GM10248 (cell line): ENCODE measurements around the gene ARL15.

Experiments used
- CTCF ChIA-PET: fragments of 300-600 bp; sonication (Branson Sonifier 250); formaldehyde crosslinking; extraction: SDS; loops from one replicate; lab custom pipeline; 2021; ENCODE audit warnings: antibody characterized with exemption; lab: Yijun Ruan, JAX
- POLR2A ChIA-PET: fragments of 350-650 bp; sonication (Branson Sonifier 250); formaldehyde crosslinking; extraction: SDS; loops from one replicate; lab custom pipeline; 2020; ENCODE audit warnings: antibody characterized with exemption; lab: Yijun Ruan, JAX
- DNase-seq: peaks from one replicate; pipeline ENCODE4 v3.0.0; 2012; ENCODE audit errors: extremely low spot score
- TF ChIP-seq, protein P1 (sequence below): IDR thresholded peaks from 2 replicates; pipeline ENCODE4 v1.5.1; 2012; ENCODE audit warnings: mild to moderate bottlenecking, low read depth; ENCODE audit errors: extremely low read depth, missing control alignments, control extremely low read depth

Gene ARL15

DNA sequence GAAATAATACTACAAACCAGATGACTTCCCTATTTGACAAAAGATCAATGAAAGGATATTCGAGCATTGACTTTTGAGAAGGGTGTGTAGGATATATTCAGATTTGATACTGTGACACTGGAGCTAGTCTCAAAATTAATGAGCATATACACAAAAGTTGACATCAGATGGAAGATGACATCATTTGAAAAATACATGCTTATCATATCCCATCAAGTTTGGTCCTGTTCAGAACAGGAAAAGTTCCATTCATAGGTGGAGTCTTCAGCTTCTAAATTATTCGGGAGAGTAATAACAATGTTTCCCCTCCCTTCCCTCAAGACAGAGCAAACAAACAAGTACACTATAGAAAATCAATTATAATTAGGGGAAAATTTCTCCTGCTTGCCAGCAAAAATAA lies 401.6 kb downstream of the ARL15 start:
- no peak for DNase-seq
- TF ChIP-seq, protein P1, sequence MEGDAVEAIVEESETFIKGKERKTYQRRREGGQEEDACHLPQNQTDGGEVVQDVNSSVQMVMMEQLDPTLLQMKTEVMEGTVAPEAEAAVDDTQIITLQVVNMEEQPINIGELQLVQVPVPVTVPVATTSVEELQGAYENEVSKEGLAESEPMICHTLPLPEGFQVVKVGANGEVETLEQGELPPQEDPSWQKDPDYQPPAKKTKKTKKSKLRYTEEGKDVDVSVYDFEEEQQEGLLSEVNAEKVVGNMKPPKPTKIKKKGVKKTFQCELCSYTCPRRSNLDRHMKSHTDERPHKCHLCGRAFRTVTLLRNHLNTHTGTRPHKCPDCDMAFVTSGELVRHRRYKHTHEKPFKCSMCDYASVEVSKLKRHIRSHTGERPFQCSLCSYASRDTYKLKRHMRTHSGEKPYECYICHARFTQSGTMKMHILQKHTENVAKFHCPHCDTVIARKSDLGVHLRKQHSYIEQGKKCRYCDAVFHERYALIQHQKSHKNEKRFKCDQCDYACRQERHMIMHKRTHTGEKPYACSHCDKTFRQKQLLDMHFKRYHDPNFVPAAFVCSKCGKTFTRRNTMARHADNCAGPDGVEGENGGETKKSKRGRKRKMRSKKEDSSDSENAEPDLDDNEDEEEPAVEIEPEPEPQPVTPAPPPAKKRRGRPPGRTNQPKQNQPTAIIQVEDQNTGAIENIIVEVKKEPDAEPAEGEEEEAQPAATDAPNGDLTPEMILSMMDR: no peak
- ChIA-PET CTCF (no interaction called here), POLR2A (no interaction called here)

- ChIA-PET POLR2A (no interaction called here), CTCF (no interaction called here)
- TF ChIP-seq, protein P1: no peak
- no peak for DNase-seq
Observed at GRCh38 chr5:53907827-53908226, 402.5 kb downstream of the ARL15 start.

- POLR2A ChIA-PET: no interaction called here
- no peak for DNase-seq
- TF ChIP-seq, protein P1: no peak
- CTCF ChIA-PET: no interaction called here
Observed at GRCh38 chr5:53906736-53907135, 403.6 kb downstream of the ARL15 start.

GRCh38 chr5:53902296-53902907 lies 408.0 kb downstream of the ARL15 start:
- no peak for DNase-seq
- TF ChIP-seq, protein P1: no peak
- CTCF ChIA-PET: no interaction called here
- POLR2A ChIA-PET: no interaction called here

DNA sequence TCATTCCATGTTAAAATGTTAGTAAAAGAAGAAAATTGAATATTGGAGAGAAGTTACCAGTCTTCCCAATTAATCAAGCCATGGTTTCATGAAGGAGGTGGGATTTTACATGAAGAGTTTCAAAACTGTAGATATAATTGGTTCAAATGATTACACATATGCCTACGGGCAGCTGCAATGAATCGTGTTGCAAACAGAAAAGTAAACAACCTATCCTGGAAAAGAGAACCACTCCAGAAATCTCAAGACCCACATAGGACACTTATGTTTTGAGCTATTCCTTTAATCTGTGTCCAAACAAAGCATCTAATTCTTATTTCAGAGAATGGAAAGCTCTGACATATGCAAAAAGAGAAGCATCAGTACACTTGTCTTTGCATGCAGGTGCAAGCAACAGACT lies 409.7 kb downstream of the ARL15 start:
- TF ChIP-seq, protein P1: no peak
- CTCF ChIA-PET: no interaction called here
- POLR2A ChIA-PET: no interaction called here
- no peak for DNase-seq

DNA sequence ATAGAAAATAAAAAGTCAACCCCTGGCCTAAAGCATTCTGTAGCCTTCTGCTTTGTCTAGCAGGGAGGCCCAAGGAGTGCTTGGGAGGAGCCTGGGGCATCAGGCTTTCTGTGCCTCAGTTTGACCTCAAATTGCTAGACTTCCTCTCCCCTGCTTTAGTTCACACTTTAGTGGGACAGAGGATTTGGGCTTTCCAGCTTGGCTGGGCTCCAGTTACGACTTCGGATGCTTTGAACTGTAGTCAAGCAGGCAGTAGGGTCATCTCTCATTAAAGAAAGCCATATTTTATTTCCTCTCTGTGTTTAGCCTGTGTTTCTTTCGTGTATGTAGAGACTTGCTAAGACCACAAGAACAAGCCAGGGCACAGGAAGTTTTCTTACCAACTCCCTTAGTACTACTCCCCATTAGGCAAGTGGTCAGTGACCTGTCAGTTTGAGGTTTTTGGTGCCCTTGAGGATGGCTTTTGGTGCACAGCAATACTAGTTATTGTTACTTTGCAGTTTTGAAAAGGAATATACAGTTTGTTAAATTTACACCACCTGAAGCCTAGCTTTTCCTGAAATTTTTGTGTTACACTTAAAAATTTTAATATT lies 415.2 kb downstream of the ARL15 start:
- no peak for DNase-seq
- POLR2A ChIA-PET: no interaction called here
- CTCF ChIA-PET: no interaction called here

More for the DNA sequence above, 415.2 kb downstream of the ARL15 start:
- TF ChIP-seq, protein P1: no peak
